Measurements from ENCODE around the gene NUTF2. TPM values are rescaled to one million over a fixed set of nuclear protein-coding genes. Genes with fewer than 3 reads are reported as not detected.

Gene NUTF2
- polyA plus RNA-seq, 3 donors = 64.2 to 104 (median 90.3) TPM

DNA sequence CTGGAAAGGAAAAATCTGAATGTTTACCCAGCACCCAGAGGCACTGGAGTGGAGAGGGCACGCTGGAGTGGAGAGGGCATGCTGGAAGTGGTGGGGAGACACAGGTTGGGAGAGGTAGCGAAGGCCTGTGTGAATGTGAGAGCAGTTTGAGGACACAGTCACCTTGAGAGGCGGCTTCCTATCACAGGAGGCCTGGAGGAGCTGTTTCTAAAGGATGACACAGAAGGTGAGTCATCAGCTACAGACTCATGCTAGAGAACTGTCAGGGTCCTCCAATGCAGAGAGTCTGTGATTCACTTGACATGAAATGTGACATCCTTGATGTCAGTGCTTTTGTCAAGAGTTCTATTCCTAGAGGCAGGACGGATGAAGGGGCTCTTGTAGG, 71.1 kb downstream of the NUTF2 start:
- Histone ChIP-seq H2AFZ (ENCODE audit: insufficient read depth, low read depth, low read length, poor library complexity, severe bottlenecking) (no peak overlapping the region), H3K36me3 (replicated peaks in 1 of 2; ENCODE audit: control insufficient read depth in 1 of 2, insufficient read depth in 2 of 2, low read length in 2 of 2) (peaks cover 44 to 73% of the 10 kb centered on the region in 2 donors), H3K4me1 (ENCODE audit: control insufficient read depth in 1 of 2, insufficient read depth in 2 of 2, low read length in 2 of 2) (no peaks in the 10 kb centered on the region), H4K20me1 (ENCODE audit: insufficient read depth, low read length) (peaks cover 84% of the 10 kb centered on the region), H3K27me3 (ENCODE audit: control insufficient read depth in 2 of 2, insufficient read depth in 2 of 2, low read length in 2 of 2) (no peaks in the 10 kb centered on the region), H3K9me3 (replicated peaks in 1 of 2; ENCODE audit: control insufficient read depth in 1 of 2, insufficient read depth in 1 of 2, low read length in 2 of 2) (no peaks in the 10 kb centered on the region), H3K9ac (ENCODE audit: insufficient read depth, low read length, poor library complexity, severe bottlenecking) (no peak overlapping the region), H3K4me2 (replicated peaks; ENCODE audit: extremely low read depth, low read length, poor library complexity, severe bottlenecking) (no peak overlapping the region), H3K79me2 (ENCODE audit: insufficient read depth, low read length) (peaks cover 47% of the 10 kb centered on the region), H3K27ac (ENCODE audit: low read depth in 1 of 2, low read length in 2 of 2) (no peak overlapping the region), H3K4me3 (replicated peaks in 1 of 3; ENCODE audit: low read depth in 2 of 3, low read length in 3 of 3) (no peak overlapping the region)
- TF ChIP-seq, protein P1, sequence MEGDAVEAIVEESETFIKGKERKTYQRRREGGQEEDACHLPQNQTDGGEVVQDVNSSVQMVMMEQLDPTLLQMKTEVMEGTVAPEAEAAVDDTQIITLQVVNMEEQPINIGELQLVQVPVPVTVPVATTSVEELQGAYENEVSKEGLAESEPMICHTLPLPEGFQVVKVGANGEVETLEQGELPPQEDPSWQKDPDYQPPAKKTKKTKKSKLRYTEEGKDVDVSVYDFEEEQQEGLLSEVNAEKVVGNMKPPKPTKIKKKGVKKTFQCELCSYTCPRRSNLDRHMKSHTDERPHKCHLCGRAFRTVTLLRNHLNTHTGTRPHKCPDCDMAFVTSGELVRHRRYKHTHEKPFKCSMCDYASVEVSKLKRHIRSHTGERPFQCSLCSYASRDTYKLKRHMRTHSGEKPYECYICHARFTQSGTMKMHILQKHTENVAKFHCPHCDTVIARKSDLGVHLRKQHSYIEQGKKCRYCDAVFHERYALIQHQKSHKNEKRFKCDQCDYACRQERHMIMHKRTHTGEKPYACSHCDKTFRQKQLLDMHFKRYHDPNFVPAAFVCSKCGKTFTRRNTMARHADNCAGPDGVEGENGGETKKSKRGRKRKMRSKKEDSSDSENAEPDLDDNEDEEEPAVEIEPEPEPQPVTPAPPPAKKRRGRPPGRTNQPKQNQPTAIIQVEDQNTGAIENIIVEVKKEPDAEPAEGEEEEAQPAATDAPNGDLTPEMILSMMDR (IDR thresholded peaks at IDR 0.05) = no peak
- no peaks in the 10 kb centered on the region for H3K27me3 Mint-ChIP-seq (ENCODE audit: low read depth in 3 of 3)
- peak overlapping the region in 4 of 7 donors; percentile 46 to 86 (median 76) for H3K27ac Mint-ChIP-seq
- intact Hi-C loops (cut with micrococcal nuclease) = no loop called here
- peaks cover 59 to 84% of the 10 kb centered on the region in 2 donors for H3K36me3 Mint-ChIP-seq
- WGBS (ENCODE audit: insufficient coverage) = 96% methylated on average over 3 of the region's 4 CpGs
- DNase-seq = peak in 2 of 3 donors; percentile 7 to 62
- H3K9me3 Mint-ChIP-seq = no peaks in the 10 kb centered on the region
- peaks cover 6% of the 10 kb centered on the region for H3K4me1 Mint-ChIP-seq
- H3K4me3 Mint-ChIP-seq = no peak overlapping the region

DNA sequence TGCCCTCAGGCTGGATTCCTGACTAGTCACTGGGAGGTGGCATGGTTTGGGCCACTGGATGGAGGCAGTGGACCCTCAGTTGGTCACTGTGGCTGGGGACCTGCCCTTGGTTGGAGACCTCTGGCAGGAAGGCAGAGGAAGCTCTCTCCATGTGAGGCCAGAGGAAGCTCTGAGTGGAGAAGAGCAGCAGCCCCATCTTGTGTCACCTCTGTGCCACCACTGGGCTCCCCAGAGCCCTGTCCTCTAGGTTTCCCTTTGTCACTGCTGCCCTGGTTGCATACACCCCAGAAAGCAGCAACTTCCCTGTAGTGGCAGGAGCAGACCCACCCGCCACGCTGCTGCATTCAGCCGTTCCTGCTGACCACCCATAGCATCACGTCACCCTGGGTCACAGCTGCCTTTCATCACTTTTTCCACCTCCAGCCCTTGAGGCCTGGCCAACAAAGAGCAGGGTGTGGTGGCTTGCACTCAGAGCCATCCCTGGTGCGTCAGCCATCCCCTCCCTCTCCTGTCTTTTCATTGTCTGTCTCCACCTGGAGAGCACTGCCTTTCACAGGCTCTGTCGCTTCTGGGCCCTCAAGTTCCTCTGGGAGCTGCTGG, 73.0 kb downstream of the NUTF2 start:
- H4K20me1 ChIP-seq (ENCODE audit: insufficient read depth, low read length) = peaks cover 95% of the 10 kb centered on the region
- H3K4me3 Mint-ChIP-seq = no peak overlapping the region
- H3K36me3 Mint-ChIP-seq = peaks cover 65 to 87% of the 10 kb centered on the region in 2 donors
- peak overlapping the region in 1 of 2 donors; percentile 3 for H3K27ac ChIP-seq (ENCODE audit: low read depth in 1 of 2, low read length in 2 of 2)
- no peak overlapping the region for H3K9ac ChIP-seq (ENCODE audit: insufficient read depth, low read length, poor library complexity, severe bottlenecking)
- no peak overlapping the region for H3K4me2 ChIP-seq (replicated peaks; ENCODE audit: extremely low read depth, low read length, poor library complexity, severe bottlenecking)
- H3K36me3 ChIP-seq (replicated peaks in 1 of 2; ENCODE audit: control insufficient read depth in 1 of 2, insufficient read depth in 2 of 2, low read length in 2 of 2) = peaks cover 57 to 89% of the 10 kb centered on the region in 2 donors
- H3K4me1 Mint-ChIP-seq = peaks cover 5% of the 10 kb centered on the region
- H3K27ac Mint-ChIP-seq = peak overlapping the region in 4 of 7 donors; percentile 10 to 56 (median 42)
- H3K27me3 Mint-ChIP-seq (ENCODE audit: low read depth in 3 of 3) = no peaks in the 10 kb centered on the region
- no peak for DNase-seq
- intact Hi-C loops (cut with micrococcal nuclease) = no loop called here
- H3K27me3 ChIP-seq (ENCODE audit: control insufficient read depth in 2 of 2, insufficient read depth in 2 of 2, low read length in 2 of 2) = no peaks in the 10 kb centered on the region
- peaks cover 51% of the 10 kb centered on the region for H3K79me2 ChIP-seq (ENCODE audit: insufficient read depth, low read length)
- WGBS (ENCODE audit: insufficient coverage) = 75% methylated on average over 4 of the region's 6 CpGs
- H3K9me3 Mint-ChIP-seq = no peaks in the 10 kb centered on the region
- no peaks in the 10 kb centered on the region for H3K9me3 ChIP-seq (replicated peaks in 1 of 2; ENCODE audit: control insufficient read depth in 1 of 2, insufficient read depth in 1 of 2, low read length in 2 of 2)
- H3K4me1 ChIP-seq (ENCODE audit: control insufficient read depth in 1 of 2, insufficient read depth in 2 of 2, low read length in 2 of 2) = no peaks in the 10 kb centered on the region
- H3K4me3 ChIP-seq (replicated peaks in 1 of 3; ENCODE audit: low read depth in 2 of 3, low read length in 3 of 3) = no peak overlapping the region
- no peak overlapping the region for H2AFZ ChIP-seq (ENCODE audit: insufficient read depth, low read depth, low read length, poor library complexity, severe bottlenecking)
- TF ChIP-seq, protein P1 (IDR thresholded peaks at IDR 0.05) = no peak

Small RNA genes within 50 kb of the gene (small RNA-seq; reads per million reads assigned to genes)
- gene AC040162.2 (ENCODE audit: insufficient read length, low read depth) = not detected
- not detected for gene NRN1L (ENCODE audit: insufficient read length, low read depth)

Other genes starting within 250 kb of the NUTF2 start
- gene CARMIL2, start 201.8 kb upstream of the NUTF2 start, polyA plus RNA-seq = 1 to 10 TPM in 1 of 3 donors, under 1 TPM in 1, not detected in 1; 0.30 to 1.5 TPM
- 10 to 100 TPM; 11.8 to 26.0 (median 14.9) TPM for gene ACD, start 186.7 kb upstream of the NUTF2 start, polyA plus RNA-seq
- gene PARD6A, start 186.0 kb upstream of the NUTF2 start, polyA plus RNA-seq = 1 to 10 TPM; 2.7 to 6.9 (median 6.1) TPM
- 1 to 10 TPM in 2 of 3 donors, under 1 TPM in 1; 0.92 to 6.2 (median 3.2) TPM for gene ENKD1, start 180.2 kb upstream of the NUTF2 start, polyA plus RNA-seq
- 10 to 100 TPM in 1 of 3 donors, 1 to 10 TPM in 2; 4.1 to 11.3 (median 4.6) TPM for gene C16orf86, start 180.1 kb upstream of the NUTF2 start, polyA plus RNA-seq
- gene GFOD2, start 127.6 kb upstream of the NUTF2 start, polyA plus RNA-seq = 1 to 10 TPM; 3.7 to 9.4 (median 3.8) TPM
- gene RANBP10, start 40.4 kb upstream of the NUTF2 start, polyA plus RNA-seq = 10 to 100 TPM in 1 of 3 donors, 1 to 10 TPM in 2; 6.4 to 16.7 (median 6.6) TPM
- under 1 TPM in 1 of 3 donors, not detected in 2; 0.23 TPM for gene TSNAXIP1, start 40.0 kb upstream of the NUTF2 start, polyA plus RNA-seq
- 10 to 100 TPM; 17.6 to 84.2 (median 52.5) TPM for gene THAP11, start 4.6 kb upstream of the NUTF2 start, polyA plus RNA-seq
- gene CENPT, start 760 bp downstream of the NUTF2 start, polyA plus RNA-seq = 100 to 1,000 TPM in 1 of 3 donors, 10 to 100 TPM in 1, 1 to 10 TPM in 1; 8.3 to 120 (median 12.4) TPM
- 10 to 100 TPM; 13.7 to 84.9 (median 18.2) TPM for gene EDC4, start 26.1 kb downstream of the NUTF2 start, polyA plus RNA-seq
- gene NRN1L, start 38.0 kb downstream of the NUTF2 start, polyA plus RNA-seq = 1 to 10 TPM in 1 of 3 donors, under 1 TPM in 1, not detected in 1; 0.50 to 3.6 TPM
- gene PSKH1, start 46.3 kb downstream of the NUTF2 start, polyA plus RNA-seq = 10 to 100 TPM; 11.0 to 19.7 (median 16.8) TPM
- 10 to 100 TPM in 1 of 3 donors, 1 to 10 TPM in 1, under 1 TPM in 1; 0.69 to 17.4 (median 1.6) TPM for gene CTRL, start 84.9 kb downstream of the NUTF2 start, polyA plus RNA-seq
- gene PSMB10, start 89.9 kb downstream of the NUTF2 start, polyA plus RNA-seq = 100 to 1,000 TPM; 158 to 798 (median 609) TPM
- 10 to 100 TPM in 1 of 3 donors, under 1 TPM in 1, not detected in 1; 0.17 to 16.2 TPM for gene LCAT, start 97.2 kb downstream of the NUTF2 start, polyA plus RNA-seq
- 10 to 100 TPM in 1 of 3 donors, 1 to 10 TPM in 2; 7.3 to 57.2 (median 7.7) TPM for gene SLC12A4, start 121.7 kb downstream of the NUTF2 start, polyA plus RNA-seq
- gene DPEP3, start 133.6 kb downstream of the NUTF2 start, polyA plus RNA-seq = 1 to 10 TPM in 1 of 3 donors, under 1 TPM in 2; 0.20 to 1.8 (median 0.25) TPM
- gene DPEP2, start 152.6 kb downstream of the NUTF2 start, polyA plus RNA-seq = 100 to 1,000 TPM; 117 to 235 (median 124) TPM
- gene DPEP2NB, start 169.0 kb downstream of the NUTF2 start, polyA plus RNA-seq = not detected
- 10 to 100 TPM; 14.7 to 42.9 (median 27.7) TPM for gene DDX28, start 176.3 kb downstream of the NUTF2 start, polyA plus RNA-seq
- 10 to 100 TPM; 18.4 to 40.7 (median 33.2) TPM for gene DUS2, start 176.4 kb downstream of the NUTF2 start, polyA plus RNA-seq
- 10 to 100 TPM; 14.3 to 21.8 (median 15.8) TPM for gene NFATC3, start 238.4 kb downstream of the NUTF2 start, polyA plus RNA-seq